Raji (cell line): Measurements from ENCODE around the gene MTUS2.

Source experiments
- POLR2A ChIP-seq: IDR thresholded peaks from 2 replicates; pipeline ENCODE4 v1.6.1; 2011; ENCODE audit warnings: low read depth, low read length, control low read depth; ENCODE audit not compliant: insufficient read depth

MTUS2 gene

GRCh38 chr13:29382021-29382420 lies 561.9 kb downstream of the MTUS2 start:
- no peak for TF ChIP-seq POLR2A

- TF ChIP-seq POLR2A, result no peak
Observed at GRCh38 chr13:29383476-29383875, 563.3 kb downstream of the MTUS2 start.

- no peak for TF ChIP-seq POLR2A
Observed at GRCh38 chr13:29384466-29384865, 564.3 kb downstream of the MTUS2 start.

GRCh38 chr13:29384871-29385270 lies 564.7 kb downstream of the MTUS2 start:
- no peak for TF ChIP-seq POLR2A

- TF ChIP-seq POLR2A, result no peak
Observed at GRCh38 chr13:29386246-29386645, 566.1 kb downstream of the MTUS2 start.

GRCh38 chr13:29396446-29396845 lies 576.3 kb downstream of the MTUS2 start:
- TF ChIP-seq POLR2A, result no peak

- no peak for TF ChIP-seq POLR2A
Observed at GRCh38 chr13:29397265-29397664, 577.1 kb downstream of the MTUS2 start.

- TF ChIP-seq POLR2A, result no peak
Observed at GRCh38 chr13:29402166-29402636, 582.1 kb downstream of the MTUS2 start.

GRCh38 chr13:29405401-29405800 lies 585.3 kb downstream of the MTUS2 start:
- no peak for TF ChIP-seq POLR2A

- TF ChIP-seq POLR2A, result no peak
Observed at GRCh38 chr13:29411481-29411880, 591.3 kb downstream of the MTUS2 start.

- TF ChIP-seq POLR2A, result no peak
Observed at GRCh38 chr13:29418026-29418425, 597.9 kb downstream of the MTUS2 start.

GRCh38 chr13:29421118-29421517 lies 601.0 kb downstream of the MTUS2 start:
- TF ChIP-seq POLR2A, result no peak

- no peak for TF ChIP-seq POLR2A
Observed at GRCh38 chr13:29422015-29422414, 601.9 kb downstream of the MTUS2 start.

GRCh38 chr13:29423050-29423449 lies 602.9 kb downstream of the MTUS2 start:
- TF ChIP-seq POLR2A, result no peak

- no peak for TF ChIP-seq POLR2A
Observed at GRCh38 chr13:29427937-29428309, 607.8 kb downstream of the MTUS2 start.

GRCh38 chr13:29428310-29429181 lies 608.4 kb downstream of the MTUS2 start:
- TF ChIP-seq POLR2A, result no peak

- no peak for TF ChIP-seq POLR2A
Observed at GRCh38 chr13:29429286-29429900, 609.3 kb downstream of the MTUS2 start.
